Measurements from ENCODE around the gene TRMT2A.

TRMT2A gene

GRCh38 chr22:20063271-20064139, 53.5 kb downstream of the TRMT2A start:
- no peak for DNase-seq (ENCODE audit: low spot score)

DNA sequence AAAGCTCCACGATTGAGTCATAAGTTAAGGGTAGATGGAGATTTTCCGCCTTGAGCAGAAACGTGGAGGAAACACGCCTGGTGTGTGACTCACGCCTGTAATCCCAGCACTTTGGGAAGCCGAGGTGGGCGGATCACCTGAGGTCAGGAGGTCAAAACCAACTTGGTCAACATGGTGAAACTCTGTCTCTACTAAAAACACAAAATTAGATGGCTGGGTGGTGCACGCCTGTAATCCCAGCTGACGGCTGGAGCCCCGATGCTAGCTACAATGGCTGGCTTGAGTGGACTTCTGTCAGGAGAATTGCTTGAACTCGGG, 54.3 kb downstream of the TRMT2A start:
- no peak for DNase-seq (ENCODE audit: low spot score)

- DNase-seq (ENCODE audit: low spot score): no peak
These were observed 54.8 kb downstream of the TRMT2A start for GRCh38 chr22:20062043-20062765.

Data from activated CD4-positive, alpha-beta T cell treated with anti-CD3 and anti-CD28 coated beads, Interleukin-2, Interleukin-4, amounts not matched to agents 100 ng/mL and 50 ng/mL, durations not matched to agents 16 hours and 8 hours (primary cell).